Nucleus accumbens (tissue), 56 donors: ENCODE results near the gene KDM7A.
"Not testable (repeated sequence)": the region's sequence is repeated elsewhere in the genome, so short reads cannot be mapped to it uniquely, and the experiment has no call there.

Experiments
- DNase-seq, 56 donors: peaks; one replicate each; lab custom pipeline; 2025; lab: John Stamatoyannopoulos, UW

The KDM7A gene

DNA sequence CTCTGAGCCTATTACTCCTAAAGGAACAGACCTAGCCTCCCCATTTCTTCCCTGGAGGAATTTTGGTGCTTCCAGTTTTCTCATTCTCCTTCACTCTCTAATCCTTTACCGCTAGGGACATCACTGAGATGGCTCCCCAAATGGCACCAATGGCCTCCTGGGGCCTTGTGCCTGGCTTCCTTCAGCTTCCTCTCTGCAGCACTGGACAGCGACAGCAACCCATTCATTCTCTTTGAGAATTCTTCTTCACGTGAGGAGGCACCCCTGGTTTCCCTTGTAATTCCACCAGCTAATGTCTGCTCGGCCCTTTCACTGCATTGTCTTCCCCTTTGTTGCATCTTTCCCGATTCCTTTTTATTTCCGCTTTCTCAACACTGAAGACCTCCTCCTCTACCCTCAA is 24.6 kb upstream of the KDM7A start:
- DNase-seq, result no peak

DNA sequence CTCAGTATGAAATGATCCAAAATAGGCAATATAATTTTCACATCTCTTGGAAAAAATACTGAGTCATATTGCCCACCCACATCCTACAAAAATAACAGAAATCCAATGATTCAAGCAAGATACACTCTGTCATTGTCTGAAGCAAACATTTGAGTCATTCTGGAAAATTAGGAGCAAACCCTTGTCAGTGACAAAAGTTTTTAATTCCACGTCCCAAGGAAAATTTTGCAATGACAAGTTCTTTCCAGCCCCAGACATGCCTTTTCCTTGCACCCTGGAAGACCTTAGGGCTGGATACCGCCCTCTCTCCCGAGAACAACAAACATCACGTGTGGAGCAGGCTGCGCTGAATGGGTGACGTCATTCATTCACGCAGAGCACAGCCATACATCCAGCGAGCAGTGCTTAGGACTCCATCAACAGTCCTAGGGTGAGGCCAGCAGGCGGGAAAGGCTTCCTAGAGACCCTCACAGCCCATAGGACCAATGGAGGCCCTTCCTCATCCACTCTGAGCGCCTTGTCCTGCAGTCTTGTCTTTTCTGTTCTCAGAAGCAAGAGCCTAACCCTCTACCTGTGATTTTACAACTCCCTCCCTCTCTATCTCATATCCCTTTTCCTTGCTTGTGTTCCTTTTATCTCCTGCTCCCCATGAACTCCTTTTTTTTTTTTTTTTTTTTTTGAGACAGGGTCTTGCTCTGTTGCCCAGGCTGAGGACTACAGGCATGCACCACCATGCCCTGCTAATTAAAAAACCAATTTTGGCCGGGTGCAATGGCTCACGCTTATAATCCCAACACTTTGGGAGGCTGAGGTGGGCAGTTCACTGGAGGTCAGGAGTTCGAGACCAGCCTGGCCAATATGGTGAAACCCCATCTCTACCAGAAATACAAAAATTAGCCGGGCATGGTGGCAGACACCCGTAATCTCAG is 23.5 kb upstream of the KDM7A start:
- DNase-seq, result peak in 18 of 56 donors; percentile 2 to 40 (median 10)

DNA sequence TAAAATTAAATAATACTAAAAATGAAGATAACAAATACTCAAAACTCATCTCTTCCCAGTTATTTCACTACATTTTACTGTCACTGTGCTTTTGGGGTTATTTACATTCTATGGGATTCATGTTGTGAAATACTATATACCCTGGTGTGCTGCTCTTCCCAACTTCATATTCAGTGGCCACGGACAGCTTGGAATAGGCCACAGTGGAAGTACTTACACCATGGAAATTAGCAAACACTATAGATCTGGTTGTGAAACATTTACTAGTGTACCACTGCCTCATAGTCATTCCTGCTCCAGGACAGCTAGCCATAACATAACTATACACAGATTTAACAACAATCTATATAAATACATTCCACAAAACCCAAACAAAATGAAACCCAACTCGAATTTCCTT is 21.2 kb upstream of the KDM7A start:
- DNase-seq, result no peak

DNA sequence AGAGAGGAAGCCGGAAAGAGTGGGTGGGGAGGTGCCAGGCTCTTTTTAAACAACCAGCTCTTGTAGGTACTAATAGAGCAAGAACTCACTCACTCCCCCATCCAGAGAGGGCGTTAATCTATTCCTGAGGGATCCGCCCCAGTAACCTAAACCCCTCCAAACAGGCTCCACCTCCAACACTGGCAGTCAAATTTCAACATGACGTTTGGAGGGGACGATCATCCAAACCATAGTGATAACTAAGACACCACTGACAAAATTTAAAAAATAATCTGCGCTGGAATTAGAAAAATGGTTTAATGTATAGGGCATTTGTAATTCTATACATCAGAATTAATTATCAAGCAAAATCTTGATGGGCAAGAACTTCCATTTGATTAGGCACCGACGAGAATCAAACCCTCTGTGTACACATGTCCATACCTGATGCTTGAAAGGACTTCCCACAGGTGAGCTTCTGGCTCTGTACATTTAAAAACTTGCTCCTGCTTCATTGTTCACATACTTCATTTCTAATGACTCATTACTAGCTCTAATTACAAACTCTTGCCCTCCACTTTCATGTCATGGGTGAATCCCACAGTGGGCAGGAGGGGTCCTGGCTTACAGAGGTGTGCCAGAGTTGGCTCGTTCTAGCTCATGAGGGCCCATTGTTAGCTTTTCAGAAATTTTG is 20.6 kb upstream of the KDM7A start:
- DNase-seq, result no peak

DNA sequence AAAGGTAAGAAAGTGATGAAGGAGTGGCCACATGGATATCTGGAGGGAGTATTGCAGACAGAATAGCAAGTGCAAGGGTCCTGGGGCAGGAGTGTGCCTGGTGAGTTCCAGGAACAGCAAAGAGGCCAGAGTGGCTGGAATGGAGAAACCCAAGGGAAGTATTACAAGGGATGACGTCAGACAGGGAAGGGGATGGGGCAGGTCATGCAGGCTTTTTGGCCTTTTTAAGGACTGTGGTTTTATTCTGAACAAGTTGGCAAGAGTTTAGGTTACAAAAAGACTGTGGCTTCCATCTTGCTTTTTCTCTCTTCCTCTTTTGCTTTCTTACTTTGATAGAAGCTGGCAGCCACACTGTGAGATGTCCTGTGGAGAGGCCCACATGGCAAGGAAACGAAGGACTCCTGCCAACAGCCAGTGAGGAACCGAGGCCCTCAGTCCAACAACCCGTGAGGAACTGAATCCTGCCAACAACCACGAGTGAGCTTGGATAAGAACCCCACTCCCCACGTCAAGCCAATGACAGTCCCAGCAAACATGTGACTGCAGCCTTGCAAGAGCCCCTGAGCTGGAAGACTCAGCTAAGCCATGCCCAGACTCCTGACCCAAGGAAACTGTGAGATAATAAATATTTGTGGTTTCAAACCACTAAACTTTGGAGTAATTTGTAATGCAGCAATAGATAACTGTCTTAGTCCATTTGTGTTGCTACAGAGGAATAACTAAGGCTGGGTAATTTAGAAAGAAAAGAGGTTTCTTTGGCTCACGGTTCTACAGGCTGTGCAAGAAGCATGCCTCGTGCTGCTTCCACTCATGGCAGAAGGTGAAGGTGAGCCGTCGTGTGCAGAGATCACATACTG is 19.8 kb upstream of the KDM7A start:
- DNase-seq, result peak in 2 of 56 donors; percentile 3 to 8

DNA sequence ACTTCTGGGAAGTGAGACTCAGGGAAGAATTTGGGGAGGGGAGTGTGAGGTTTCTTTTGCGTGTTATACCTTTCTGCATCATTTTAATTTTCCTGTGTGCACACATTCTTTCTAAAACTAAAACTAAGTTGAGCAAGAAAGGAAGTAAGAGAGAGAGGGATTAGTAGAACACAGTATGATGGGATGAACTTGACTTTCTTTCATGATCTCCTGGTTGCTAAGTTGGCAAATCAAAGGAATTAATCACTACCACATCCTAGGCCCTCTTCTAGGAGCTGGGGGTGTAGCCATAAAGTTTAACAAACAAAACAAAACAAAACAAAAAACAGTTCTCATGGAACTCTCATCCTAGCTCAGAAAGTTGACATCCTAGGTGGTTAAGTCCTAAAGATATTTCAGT is 19.1 kb upstream of the KDM7A start:
- DNase-seq, result no peak

DNA sequence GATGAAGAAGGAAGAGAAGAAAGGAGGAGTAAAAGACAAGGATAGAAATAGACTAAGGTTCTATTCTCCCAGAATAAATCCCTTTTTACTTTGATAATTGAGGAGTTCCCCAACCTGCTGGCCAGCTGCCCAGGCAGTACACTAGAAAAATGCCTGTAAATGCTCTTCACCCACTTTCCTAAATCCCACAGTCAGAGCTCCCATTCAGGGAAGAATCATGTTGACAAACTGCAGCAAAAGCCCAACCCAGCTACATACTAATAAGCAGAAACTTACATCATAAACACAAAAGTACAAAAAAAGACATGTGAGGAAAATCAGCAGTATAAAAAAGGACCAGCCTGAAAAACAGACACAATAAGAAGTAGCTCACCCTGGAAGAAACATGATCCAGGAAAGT is 15.8 kb upstream of the KDM7A start:
- no peak for DNase-seq

DNA sequence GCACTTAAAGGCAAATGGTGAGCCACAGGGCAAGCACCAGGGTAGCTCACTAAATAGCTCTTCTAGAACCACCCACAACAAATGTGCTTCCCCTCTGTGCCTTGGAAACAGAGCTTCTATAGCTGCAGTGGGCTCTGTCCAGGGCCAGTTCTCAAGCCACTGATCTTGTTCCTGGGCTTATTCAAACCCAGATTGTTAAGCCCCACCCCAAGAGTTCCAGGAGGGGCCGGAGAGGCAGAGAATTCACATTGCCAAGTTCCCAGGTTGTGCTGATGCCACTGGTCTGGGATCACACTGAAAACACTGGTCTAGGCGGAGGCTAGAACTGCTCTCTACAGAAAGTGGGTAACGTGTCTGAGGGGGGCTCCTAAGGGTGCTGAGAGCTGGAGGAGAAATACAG is 15.4 kb upstream of the KDM7A start:
- DNase-seq, result no peak

DNA sequence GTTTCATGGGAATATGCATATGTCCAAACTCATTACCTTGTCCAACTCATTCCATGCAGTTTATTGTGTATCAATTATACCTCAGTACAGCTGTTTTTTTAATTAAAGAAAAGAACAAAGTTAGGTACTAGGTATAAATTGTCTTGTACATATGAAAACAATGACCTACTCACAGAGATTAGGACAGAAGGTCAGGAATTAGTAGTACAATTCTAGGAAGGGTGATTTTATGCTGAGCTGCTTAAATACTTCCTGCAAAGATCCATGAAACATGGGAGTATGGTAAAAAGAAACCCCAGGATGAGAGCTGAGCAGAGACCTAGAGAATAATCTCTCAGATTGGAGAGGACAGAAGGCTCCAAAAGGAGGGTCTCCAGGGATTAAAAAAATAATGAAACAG is 13.8 kb upstream of the KDM7A start:
- DNase-seq, result no peak

DNA sequence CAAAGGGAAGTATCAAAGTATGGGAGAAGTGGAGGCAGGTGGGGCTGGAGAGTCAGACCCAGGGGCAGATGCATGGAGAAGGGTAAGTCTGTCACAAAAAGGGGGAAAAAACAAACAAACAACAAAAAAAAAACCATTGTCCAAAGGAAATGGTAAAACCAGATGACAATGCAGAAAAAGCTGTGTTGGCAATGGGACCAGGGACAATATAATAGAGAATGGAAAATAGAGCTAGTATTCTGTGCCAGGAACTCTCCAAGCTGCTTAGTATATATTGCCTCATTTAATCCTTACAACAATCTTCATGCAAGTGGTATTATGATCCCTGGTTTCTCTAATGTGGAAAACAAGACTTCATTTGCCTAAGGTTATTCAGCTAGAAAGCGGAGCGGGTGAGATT is 13.1 kb upstream of the KDM7A start:
- DNase-seq, result no peak

DNA sequence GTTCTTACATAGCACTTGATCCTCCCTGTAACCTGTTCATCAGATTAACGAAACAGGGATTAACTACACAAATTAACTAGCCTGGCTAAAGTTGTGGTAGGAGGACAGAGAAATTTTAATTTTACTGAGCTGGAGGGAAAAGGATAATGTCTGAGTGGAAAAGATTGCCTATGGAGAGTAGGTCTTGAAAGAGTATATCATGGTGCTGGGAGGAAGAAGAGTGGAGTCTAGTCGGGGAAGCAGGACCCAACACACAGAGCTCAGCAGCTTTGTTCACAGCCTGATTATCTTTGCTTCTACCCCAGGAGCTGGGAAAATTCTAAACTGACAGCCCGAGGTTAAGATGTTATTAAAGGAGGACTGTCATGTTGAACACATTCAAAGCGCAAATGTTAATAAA is 6.1 kb upstream of the KDM7A start:
- no peak for DNase-seq

DNA sequence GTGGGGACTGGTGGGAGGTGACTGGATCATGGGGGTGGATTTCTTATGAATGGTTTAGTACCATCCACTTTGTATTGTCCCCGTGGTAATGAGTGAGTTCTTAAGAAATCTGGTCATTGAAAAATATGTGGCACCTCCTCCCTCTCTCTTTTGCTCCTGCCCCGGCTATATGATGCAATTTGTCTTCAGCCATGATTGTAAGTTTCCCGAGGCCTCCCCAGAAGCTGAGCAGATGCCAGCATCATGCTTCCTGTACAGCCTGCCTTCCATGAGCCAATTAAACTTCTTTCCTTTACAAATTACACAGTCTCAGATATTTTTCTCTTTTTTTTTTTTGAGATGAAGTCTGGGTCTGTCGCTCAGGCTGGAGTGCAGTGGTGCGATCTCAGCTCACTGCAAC is 2.6 kb upstream of the KDM7A start:
- no peak for DNase-seq

DNA sequence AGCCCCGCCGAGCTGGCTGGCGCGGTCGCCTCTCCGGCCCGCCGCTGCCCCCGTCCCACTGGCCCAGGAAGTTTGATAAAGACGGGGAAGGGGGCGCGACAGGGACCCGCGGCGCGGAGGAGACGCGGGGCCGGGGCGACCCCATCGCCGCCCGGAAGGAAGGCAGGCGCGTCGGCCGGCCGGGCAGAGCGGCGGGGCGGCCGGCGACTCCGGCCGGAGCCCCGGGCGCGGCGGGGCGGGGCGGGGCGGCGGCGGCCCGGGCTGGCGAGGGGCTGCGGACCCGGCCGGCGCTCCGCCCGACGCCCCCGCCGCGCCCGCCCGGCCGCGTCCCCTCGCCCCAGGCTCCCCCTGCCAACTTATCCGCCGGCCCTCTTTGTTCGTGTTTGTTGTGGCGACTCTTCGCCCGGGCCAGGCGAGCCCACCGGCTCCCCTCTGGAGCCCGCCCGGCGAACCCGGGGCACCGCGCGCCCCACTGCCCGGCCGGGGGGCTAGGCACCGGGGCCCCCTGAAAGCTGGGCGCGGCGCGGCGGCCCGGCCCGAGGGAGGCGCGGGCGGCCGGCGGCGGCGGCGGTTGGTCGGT is 571 bp downstream of the KDM7A start:
- DNase-seq, result peak in 3 of 56 donors; percentile 30 to 50 (median 35)

DNA sequence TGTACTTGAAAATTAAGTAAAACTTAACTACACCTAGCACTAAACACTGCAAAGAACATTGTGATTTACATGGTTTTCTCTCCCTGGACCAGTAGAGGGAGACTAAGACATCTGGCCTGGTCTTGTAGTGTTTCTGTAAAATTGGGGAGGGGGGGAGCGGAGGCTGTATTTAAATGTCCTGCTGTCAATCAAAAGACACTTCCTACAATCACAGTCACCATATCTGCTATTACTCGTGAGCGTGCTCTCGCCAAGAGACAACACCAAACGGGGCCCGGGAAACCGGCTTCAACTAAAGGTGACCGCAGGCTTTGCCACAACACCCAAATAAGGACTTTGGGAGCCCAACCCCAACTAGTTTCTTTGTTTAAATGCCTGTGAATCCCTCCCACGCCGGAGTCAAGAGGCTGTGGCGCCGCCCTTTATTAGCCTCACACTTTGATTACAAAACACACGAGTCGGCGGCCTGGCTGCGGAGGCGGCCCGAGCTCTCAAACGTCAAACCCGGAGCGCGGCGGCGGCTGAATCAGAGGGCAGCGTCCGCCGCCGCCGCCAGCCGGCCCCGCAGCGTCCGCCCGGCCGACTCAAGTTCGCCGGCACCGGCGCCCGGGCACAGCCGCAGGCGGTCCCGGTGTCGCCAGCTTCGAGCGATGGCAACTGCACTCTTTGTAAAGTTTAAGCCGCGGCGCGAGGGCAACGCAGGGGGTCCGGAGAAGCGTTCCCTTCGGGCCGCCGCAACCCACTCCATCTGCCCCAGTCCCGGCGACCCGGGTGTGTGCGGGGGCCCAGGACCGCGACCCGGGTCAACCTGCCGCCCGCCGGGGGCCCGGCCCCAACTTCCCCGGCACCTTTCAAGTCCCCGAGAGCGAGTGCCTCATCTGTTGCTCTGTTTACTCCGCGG is 1.3 kb downstream of the KDM7A start:
- peak in 55 of 56 donors; percentile 13 to 90 (median 68) for DNase-seq

DNA sequence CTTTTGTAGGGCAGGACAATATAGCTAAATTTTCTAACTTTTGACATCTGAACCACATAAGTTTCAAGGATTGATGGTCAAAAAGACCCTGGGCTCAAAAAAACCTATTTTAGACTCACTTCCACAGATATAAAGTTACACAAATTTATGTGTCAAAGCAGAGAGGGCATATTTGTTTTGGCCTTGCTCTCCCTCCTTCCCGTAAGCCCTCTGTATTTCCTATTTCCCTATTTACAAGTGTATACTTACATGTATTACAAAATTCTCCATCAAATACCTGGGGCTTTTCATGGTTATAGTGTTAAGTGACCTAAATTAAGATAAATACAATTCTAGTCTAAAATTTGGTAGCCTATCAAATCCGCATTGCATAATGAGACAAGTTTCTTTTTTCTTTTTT is 2.6 kb downstream of the KDM7A start:
- DNase-seq, result no peak

DNA sequence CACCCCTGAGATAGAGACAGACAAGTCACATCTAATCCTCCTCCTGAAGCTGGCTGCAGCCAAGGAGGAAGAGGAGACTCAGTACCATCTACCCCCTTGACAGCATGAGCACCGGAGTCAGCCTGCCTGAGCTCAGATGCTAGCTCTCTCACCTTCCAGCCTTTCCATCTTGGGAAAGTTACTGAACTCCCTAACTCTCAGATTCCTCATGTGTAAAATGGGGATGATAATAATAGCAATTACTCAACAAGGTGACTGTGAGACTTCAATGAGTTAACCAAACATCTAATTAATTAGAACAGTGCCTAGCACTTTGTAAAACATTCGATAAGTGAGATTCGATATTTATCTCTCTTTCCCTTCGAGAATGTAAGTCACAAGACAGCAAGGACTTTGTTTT is 6.4 kb downstream of the KDM7A start:
- no peak for DNase-seq

DNA sequence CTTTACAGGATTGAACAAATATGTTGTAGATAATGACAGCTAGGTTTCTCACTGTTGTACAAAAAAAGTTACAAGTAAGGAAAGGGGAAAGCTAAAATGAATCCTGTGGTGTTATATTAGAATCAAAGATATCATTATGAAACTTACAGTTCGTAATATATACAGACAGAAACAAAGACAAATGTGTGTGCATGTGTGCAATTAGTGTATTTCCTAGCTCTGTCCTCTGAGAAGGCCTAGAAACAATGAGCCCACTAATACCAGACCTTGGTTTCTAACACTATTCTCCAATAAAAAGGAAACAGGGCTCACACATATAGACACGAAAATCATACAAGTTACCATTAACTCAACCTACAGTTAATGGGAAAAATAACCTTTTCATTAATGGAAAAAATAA is 8.0 kb downstream of the KDM7A start:
- DNase-seq, result no peak

DNA sequence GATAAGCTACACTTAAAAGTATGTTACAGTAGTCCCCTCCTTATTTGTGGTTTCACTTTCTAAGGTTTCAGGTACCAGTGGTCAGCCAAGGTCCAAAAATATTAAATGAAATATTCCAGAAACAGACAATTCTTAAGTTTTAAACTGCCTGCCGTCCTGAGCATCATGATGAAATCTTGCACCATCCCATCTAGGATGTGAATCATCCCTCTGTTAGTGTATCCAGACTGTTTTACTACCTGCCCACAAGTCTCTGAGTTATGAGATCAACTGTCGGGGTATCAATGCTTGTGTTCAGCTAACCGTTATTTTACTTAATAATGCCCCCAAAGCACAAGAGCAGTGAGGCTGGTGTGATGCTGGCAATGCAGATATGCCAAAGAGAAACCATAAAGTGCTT is 11.4 kb downstream of the KDM7A start:
- no peak for DNase-seq

DNA sequence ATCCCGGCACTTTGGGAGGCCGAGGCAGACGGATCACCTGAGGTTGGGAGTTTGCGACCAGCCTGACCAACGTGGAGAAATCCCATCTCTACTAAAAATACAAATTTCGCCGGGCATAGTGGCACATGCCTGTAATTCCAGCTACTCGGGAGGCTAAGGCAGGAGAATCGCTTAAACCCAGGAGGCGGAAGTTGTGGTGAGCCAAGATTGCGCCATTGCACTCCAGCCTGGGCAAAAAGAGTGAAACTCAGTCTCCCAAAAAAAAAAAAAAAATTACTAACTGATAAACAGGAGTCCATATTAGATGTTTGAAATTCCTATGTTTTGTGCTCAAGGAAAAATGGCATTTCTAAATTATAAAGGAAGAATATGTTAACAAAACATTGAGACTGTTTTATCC is 14.7 kb downstream of the KDM7A start:
- not testable (repeated sequence) for DNase-seq

DNA sequence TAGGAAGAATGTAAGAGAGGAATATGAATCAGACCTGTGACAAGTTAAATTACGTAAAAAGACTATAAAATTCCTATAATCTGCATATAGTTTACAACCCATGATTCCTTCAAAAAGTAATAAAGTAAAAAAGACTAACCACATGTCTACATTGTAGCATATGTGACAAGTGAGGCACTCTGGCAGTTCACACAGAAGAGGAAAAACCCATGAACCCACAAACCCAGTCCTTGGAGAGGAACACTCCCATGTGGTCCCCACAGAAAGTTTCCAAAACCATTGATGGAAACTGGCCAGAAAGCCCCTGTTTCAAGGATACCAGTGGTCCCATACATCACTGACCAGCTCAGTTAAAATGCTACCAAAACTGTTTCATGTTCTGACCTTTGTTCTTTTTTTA is 15.7 kb downstream of the KDM7A start:
- no peak for DNase-seq
